Suppressor macrophage treated with lipopolysaccharide for 4 hours (primary cell): ENCODE results near the gene FCN3.

Experiments used
- DNase-seq: peaks from one replicate; pipeline ENCODE4 v3.0.0-alpha.2; 2020

FCN3 gene

DNA sequence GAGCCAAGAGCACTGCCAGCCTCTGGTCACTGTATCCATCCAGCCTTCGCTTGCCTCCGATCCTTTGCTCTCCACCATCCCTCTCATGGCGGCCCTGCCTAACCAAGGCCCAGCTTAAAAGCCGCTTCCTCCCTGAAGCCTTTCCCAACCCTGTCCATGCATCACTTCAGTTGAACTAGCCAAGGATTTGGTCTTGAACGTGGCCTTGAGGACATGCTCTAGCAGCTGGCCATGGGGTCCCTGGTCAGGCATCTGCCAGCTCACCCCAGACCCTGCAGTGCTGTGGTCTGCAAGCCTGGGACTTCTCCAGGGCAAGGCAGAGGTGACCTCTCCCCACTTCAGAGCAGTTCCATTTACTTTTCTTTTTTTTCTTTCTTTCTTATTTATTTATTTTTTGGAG is 37.9 kb downstream of the FCN3 start:
- no peak for DNase-seq

DNA sequence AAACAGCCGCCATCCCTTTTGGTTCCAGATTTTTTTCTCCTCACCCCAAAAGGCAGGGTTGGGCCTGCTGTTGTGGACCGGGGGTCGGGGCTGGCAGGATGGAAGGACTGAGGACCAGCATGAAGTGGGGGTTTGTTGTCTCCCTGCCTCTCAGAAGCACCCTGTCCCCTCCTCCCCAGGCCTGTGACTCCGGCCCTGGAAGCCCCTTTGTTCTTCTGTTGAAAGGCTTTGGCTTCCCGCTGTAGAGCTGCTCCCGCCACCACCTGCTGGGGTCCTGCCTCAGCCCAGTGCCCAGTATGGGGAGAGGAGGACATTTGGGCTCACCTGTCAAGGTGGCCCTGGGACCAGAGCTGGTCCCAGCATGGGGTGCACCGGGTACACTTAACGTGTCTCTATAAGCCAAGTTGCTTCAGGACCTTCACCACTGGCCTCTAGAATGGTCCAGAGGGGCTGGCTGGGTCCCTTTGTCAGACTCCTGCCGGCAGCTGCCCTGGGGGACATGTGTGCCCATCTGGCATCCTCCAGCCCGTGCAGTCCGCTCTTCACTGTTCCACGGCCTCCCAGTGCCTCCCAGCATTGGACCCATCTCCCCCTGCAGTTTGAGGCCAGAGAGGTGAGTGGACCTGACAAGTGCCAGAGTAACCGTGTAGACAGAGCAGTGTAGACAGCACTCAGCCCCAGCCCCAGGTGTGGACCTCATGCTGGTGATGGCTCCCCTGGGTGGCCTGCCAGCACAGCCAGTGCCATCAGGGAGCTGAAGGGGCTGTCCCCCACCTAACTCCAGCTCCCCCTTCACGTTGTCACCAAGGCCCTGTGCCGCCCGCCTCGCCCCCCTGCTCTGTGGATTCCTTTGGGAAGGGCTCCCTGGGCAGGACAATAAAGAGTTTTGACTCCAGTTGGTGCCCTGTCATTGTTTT is 38.9 kb downstream of the FCN3 start:
- no peak for DNase-seq

DNA sequence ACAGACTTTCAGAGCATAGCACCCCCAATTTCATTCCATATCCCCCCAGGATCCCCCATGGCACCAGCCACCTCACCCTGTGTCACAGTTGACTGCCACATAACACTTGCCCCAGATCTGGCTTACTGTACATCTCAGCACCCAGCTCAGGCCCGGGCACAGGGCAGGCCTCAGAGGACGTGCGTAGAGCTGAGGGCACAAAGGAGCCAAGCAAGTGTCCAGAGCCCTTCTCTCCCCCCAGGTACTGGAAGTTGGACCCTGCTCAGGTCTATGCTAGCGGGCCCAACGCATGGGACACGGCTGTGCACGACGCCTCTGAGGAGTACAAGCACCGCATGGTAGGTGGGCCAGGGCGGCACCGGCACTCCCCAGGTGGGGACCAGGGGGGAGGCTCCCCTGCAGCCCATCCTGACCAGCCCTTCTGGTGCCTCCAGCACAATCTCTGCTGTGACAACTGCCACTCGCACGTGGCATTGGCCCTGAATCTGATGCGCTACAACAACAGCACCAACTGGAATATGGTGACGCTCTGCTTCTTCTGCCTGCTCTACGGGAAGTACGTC is 40.8 kb downstream of the FCN3 start:
- no peak for DNase-seq

DNA sequence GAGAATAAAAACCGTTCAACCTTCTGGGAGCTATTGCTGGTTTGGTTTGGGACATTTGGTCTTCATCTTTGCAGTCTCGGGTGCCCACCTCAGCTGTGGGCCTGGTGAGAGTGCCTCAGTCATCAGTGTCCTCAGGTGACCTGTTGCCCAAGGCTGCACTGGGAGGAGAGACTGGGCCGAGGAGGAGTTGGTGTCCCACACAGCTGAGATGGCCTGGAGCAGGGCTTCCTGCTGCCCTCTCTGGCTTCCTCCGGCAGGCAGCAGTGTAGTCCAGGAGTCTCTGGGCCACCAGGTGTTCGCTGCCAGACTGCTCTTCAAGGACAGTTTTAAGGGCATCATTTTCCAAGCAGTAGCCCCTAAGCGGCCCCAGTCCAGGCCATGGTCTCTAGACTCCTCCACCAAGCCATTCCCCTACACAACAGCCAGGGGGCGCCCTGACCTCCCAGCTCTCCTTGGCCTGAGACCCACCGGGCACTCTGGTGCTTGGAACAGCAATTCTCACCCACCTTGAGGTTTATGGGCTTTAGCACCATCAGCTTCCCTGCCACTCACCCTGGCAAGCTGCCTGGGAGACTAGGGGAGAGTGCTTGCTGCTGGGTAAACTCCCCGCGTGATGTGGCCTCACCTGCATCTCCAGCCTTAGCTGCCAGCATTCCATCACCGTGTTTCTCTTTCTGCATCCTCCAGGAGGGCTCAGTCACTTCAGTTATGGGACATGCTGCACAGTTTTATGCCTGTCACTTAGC is 41.9 kb downstream of the FCN3 start:
- peak; percentile 54 for DNase-seq

DNA sequence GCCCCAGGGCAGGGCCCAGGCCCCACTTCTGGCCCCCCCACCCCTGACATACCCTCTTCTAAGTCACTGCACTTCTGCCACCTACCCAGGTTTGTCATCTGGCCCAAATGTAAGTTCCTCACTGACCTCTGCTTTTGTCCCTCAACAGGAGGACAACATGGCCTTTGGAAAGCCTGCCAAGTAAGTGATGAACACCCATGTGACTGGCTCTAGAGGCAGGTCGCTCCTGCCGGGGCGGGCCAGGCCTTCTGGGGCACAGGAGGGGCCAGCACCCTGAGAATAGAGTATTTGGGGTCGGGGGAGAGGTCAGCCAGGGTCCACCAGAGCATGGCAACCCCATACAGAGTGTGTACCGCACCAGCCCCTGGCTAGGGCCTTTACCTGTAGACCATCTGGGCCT is 42.7 kb downstream of the FCN3 start:
- DNase-seq = no peak

DNA sequence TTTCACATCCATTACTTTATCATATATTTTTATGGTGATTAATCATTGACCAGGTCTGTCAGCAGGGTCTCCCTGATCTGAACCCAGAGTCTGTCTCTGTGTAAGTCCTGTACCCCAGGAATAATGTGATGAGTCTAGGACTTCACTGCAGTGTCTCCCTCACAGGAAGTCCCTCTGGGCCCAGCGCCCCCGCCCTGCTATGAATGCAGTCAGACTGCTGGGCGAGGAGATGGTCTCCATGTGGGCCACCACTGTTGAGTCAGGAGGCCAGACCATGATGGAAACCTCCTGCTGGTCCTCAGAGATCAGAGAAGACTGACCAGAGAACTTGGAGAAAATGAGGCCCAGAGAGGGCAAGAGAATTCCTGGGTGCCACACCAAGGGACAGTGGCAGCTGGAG is 43.2 kb downstream of the FCN3 start:
- DNase-seq = no peak

DNA sequence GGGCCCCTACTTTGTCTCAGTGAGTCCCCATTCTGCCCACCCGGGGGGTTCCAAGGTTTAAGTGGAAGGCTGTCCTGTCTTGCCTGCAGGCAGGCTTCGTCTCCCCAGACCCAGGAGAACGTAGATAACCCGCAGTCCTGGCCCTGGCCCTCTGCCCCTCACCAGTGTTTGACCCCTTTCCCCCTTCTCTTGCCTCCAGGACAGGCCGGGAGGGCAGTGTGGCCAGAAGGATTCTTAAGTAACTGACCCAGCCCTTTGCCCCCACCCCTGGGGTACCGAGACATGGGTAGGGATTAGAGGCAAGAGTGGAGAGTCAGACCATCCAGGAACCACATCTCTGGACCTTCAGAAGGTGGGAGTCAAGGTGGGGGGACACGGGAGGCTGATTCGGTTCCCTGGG is 43.8 kb downstream of the FCN3 start:
- DNase-seq = no peak

DNA sequence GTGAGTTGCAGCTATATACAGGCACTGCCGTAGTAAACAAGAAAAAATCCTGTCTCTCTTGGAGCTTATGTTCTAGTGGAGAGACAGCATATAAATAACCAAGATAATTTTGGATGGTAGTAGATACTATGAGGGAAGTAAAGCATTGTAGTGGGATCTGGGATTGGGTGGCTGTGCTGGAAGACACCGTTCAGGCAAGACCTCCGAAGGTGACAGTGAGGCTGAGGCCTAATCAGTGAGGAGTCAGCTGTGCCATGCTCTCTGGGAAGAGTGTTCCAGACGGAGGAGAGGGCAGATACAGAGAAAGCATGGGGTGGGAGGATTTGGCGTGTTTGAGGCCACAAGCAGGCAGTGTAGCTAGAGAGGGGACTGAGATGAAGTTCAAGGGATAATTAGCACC is 46.7 kb downstream of the FCN3 start:
- DNase-seq = no peak

DNA sequence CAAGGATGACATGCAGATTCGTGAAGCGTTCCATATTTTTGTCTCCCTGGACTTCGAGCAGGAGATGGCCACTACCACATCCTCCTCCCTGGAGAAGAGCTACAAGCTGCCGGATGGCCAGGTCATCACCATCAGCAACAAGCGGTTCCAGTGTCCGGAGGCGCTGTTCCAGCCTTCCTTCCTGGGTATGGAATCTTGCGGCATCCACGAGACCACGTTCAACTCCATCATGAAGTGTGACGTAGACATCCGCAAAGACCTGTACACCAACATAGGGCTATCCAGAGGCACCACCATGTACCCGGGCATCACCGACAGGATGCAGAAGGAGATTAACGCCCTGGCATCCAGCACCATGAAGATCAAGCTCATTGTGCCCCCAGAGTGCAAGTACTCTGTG is 49.3 kb downstream of the FCN3 start:
- DNase-seq = no peak

DNA sequence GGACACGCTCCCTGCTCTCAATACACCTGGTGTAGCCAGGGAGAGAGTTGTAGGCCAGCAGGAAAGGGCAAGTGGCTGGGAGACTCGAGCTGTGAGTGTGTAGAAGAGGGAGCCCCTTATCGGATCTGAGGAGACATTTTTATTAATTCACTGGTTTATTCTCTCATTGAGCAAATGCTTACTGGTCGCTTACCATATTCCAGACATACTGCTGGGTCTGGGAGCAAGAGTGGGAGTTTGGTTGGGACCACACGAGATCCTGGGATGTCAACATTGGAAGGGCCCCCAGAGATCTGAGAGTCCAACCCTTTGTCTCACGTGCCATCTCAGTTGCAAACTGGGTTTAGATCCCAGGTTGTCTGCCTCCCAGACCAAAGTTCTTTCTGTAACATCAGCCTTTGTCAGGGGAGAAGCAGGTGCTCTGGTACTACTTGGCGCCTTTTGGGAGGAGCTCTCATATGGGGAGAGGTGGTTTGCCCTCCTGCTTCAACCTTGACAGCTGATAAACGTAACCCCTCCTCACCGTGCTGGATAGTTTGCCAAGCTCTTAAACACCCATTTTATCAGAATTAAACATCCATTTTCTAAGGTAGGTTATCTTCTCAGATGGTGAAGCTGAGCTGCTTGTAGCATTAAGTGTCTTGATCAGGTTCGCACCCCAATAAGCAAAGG is 51.9 kb downstream of the FCN3 start:
- no peak for DNase-seq

DNA sequence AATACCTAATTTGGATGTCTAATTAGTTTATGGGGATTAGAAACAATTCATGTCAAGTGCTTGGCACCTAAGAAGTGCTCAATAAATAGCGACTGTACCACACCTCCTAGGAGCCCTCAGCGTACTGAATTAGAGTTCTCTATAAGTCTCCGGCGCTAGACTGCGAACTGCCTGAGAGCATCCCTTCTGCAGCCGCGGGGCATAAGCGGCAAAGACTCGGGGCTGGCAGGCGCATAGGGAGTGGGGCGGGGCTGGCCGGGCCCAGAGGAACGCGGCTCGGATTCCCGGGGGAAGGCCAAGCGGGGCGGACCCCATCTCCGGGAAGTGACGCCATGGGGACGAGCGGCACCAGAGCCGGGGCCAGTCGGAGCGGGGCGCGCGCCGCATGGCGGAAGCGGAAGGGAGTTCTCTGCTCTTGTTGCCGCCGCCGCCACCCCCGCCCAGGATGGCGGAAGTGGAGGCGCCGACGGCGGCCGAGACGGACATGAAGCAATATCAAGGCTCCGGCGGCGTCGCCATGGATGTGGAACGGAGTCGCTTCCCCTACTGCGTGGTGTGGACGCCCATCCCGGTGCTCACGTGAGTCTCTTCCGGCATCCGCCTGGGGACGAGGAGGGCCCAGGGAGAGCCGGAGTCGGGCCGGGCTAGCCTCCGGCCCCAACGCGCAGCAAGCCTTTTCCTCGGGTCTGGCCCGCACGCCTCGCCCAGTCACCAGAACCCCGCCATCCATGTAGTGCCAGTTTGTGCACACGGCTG is 52.6 kb downstream of the FCN3 start, which contains the start of gene TMEM222:
TMEM222 (plus strand) TSS at position 351 of the 756 bp plus-strand sequence; CDS start at position 386, 35 bp downstream.
- peak; percentile 99 for DNase-seq
